Chondrocyte (in vitro differentiated cells): Measurements from ENCODE around the gene BCOR. TPM values are rescaled to one million over a fixed set of nuclear protein-coding genes. Genes with fewer than 3 reads are reported as not detected.

Source experiments
- DNase-seq: peaks from one replicate; pipeline ENCODE4 v3.0.0; 2021; ENCODE audit warnings: mixed read lengths, low spot score
- H3K27ac Mint-ChIP-seq: one replicate; pipeline ENCODE4 v1.8.0; 2021; ENCODE audit warnings: mild to moderate bottlenecking, moderate library complexity, mixed read lengths; ENCODE audit not compliant: unreplicated experiment
- H3K27me3 Mint-ChIP-seq: 2 replicates; pipeline ENCODE4 v1.8.0; 2021; ENCODE audit warnings: low read depth, mixed read lengths
- H3K36me3 Mint-ChIP-seq: 2 replicates; pipeline ENCODE4 v1.8.0; 2021; ENCODE audit warnings: low read depth, mixed read lengths
- H3K4me1 Mint-ChIP-seq: 2 replicates; pipeline ENCODE4 v1.8.0; 2021; ENCODE audit warnings: low read depth, mild to moderate bottlenecking, mixed read lengths
- H3K4me3 Mint-ChIP-seq: one replicate; pipeline ENCODE4 v1.8.0; 2021; ENCODE audit warnings: mild to moderate bottlenecking, moderate library complexity, mixed read lengths; ENCODE audit not compliant: unreplicated experiment
- H3K9me3 Mint-ChIP-seq: 2 replicates; pipeline ENCODE4 v1.8.0; 2021; ENCODE audit warnings: low read depth, mixed read lengths
- CTCF ChIP-seq: fragments of 200-600 bp; sonication (generic); IDR thresholded peaks from 2 replicates; pipeline ENCODE4 v1.5.0; 2021; ENCODE audit warnings: antibody characterized with exemption, mild to moderate bottlenecking, moderate library complexity
- total RNA-seq: library from RNA; stranded (reverse); gene quantifications from 3 replicates; pipeline ENCODE4 v1.2.1, GENCODE V29; 2021

Gene BCOR
- total RNA-seq, 1 donor from 2014 or later: 11.0 TPM

DNA sequence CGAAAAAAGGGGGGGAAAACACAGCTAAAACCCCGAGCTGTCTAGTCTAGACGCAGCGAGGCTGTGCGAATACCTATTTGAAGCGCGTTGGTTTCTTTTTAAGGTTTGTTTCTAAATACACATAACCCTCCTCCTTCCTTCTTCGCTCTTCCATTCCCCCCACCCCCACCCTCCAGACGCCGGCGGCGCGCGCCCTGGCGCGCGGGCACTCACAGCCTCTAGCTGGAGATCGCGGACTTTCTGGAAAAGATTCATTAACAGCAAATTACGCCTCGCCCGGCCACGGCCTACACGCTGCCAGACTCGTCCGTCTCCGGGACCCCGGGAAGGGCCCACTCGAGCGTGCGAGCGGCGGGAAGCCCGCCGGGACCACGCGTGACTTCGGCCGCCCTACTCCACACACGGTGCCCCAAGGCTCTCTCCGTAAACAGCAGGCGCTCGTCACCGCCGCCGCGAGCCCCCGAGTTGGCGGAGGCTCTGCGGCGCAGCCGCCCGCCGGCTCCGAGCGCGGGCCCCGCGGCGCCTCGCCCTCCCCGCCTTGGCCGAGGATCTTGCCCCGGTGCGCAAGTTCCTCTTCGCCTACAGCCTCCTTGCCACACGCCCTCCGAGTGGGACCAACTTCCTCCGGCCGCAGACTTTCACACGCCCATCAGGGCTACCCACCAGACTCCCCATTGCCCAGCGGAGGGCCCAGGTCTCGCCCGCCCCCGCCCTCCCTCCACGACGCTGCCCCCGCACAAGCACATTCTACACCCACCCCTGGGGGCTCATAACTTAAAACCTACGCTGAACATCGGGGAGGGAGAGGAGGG, 2.0 kb downstream of the BCOR start:
- Mint-ChIP-seq H3K27ac (peak overlapping the region; percentile 80), H3K9me3 (no peaks in the 10 kb centered on the region), H3K36me3 (no peaks in the 10 kb centered on the region), H3K4me3 (peak overlapping the region; percentile 76), H3K4me1 (peaks cover 48% of the 10 kb centered on the region), H3K27me3 (no peaks in the 10 kb centered on the region)
- no peak for TF ChIP-seq CTCF
- DNase-seq: no peak

GRCh38 chrX:40094900-40095582, 2.7 kb downstream of the BCOR start:
- Mint-ChIP-seq H3K4me3 (peak overlapping the region; percentile 76), H3K4me1 (peaks cover 41% of the 10 kb centered on the region), H3K36me3 (no peaks in the 10 kb centered on the region), H3K27ac (peak overlapping the region; percentile 42), H3K9me3 (no peaks in the 10 kb centered on the region), H3K27me3 (no peaks in the 10 kb centered on the region)
- DNase-seq: no peak
- no peak for TF ChIP-seq CTCF

- Mint-ChIP-seq H3K27me3 (no peaks in the 10 kb centered on the region), H3K27ac (peak overlapping the region; percentile 77), H3K36me3 (no peaks in the 10 kb centered on the region), H3K9me3 (no peaks in the 10 kb centered on the region), H3K4me1 (peaks cover 37% of the 10 kb centered on the region), H3K4me3 (peak overlapping the region; percentile 76)
- DNase-seq: no peak
- TF ChIP-seq CTCF: no peak
These were observed 3.5 kb downstream of the BCOR start for GRCh38 chrX:40094041-40094899.

- no peak for TF ChIP-seq CTCF
- peaks cover 41% of the 10 kb centered on the region for H3K4me1 Mint-ChIP-seq
These were observed 4.2 kb downstream of the BCOR start for GRCh38 chrX:40093586-40093985.

More at GRCh38 chrX:40093586-40093985, 4.2 kb downstream of the BCOR start:
- no peak for DNase-seq
- Mint-ChIP-seq H3K27me3 (no peaks in the 10 kb centered on the region), H3K36me3 (no peaks in the 10 kb centered on the region), H3K9me3 (no peaks in the 10 kb centered on the region), H3K27ac (no peak overlapping the region), H3K4me3 (peak overlapping the region; percentile 76)
